GM15510 (cell line): ENCODE measurements around the gene NDUFS7.

Source experiments
- POLR2A ChIP-seq: IDR thresholded peaks from 3 replicates; pipeline ENCODE4 v1.6.1; 2011; ENCODE audit warnings: borderline replicate concordance; ENCODE audit not compliant: insufficient read length; ENCODE audit errors: extremely low read depth

Gene NDUFS7

GRCh38 chr19:1383312-1384084 lies at the start of gene NDUFS7:
Gene NDUFS7 (plus strand): TSS chr19:1383907. CDS start chr19:1383927, 20 bp downstream.
- peak; percentile 87 for TF ChIP-seq POLR2A

GRCh38 chr19:1336079-1336684 lies 47.5 kb upstream of the NDUFS7 start:
- TF ChIP-seq POLR2A: no peak

GRCh38 chr19:1340681-1341469 lies 42.8 kb upstream of the NDUFS7 start:
- TF ChIP-seq POLR2A: no peak

GRCh38 chr19:1343041-1343440 lies 40.7 kb upstream of the NDUFS7 start:
- no peak for TF ChIP-seq POLR2A

GRCh38 chr19:1349211-1349610 lies 34.5 kb upstream of the NDUFS7 start:
- TF ChIP-seq POLR2A: no peak

GRCh38 chr19:1350867-1351266 lies 32.8 kb upstream of the NDUFS7 start:
- no peak for TF ChIP-seq POLR2A

GRCh38 chr19:1351381-1351851 lies 32.3 kb upstream of the NDUFS7 start:
- no peak for TF ChIP-seq POLR2A

- TF ChIP-seq POLR2A: no peak
Measured at GRCh38 chr19:1353144-1353543, 30.6 kb upstream of the NDUFS7 start.

- no peak for TF ChIP-seq POLR2A
Measured at GRCh38 chr19:1354970-1355567, 28.6 kb upstream of the NDUFS7 start.

GRCh38 chr19:1355568-1356507 lies 27.9 kb upstream of the NDUFS7 start:
- TF ChIP-seq POLR2A: no peak

- TF ChIP-seq POLR2A: no peak
Measured at GRCh38 chr19:1356508-1356865, 27.2 kb upstream of the NDUFS7 start.

GRCh38 chr19:1357531-1358109 lies 26.1 kb upstream of the NDUFS7 start:
- no peak for TF ChIP-seq POLR2A

- TF ChIP-seq POLR2A: no peak
Measured at GRCh38 chr19:1360126-1360817, 23.4 kb upstream of the NDUFS7 start.
